Measurements from ENCODE around the gene INPP5J.

INPP5J gene

DNA sequence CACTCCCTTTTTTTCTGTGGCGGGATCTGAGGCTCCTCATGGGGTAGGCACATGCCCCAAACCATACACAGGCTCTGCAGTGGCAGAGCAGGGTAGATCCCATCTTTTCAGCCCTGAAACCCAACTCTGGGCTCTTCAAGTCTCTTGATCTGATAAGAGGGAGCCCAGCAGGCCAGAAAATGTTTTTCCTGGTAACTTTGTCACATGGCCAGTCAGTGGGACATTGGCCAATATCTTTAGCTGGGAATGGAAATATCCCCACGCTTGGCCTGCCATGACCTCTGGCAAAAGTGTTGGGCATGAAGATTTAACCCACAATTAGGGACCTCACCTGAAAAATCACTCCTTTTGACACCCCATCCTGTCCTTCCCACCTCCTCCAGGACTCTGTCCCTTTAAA, 8.1 kb downstream of the INPP5J start:
- POLR2A ChIA-PET, result no interaction called here

DNA sequence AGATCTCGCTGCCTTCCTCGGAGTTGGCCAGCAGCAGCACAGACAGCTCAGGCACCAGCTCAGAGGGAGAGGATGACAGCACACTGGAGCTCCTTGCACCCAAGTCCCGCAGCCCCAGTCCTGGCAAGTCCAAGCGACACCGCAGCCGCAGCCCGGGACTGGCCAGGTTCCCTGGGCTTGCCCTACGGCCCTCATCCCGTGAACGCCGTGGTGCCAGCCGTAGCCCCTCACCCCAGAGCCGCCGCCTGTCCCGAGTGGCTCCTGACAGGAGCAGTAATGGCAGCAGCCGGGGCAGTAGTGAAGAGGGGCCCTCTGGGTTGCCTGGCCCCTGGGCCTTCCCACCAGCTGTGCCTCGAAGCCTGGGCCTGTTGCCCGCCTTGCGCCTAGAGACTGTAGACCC, 11.1 kb downstream of the INPP5J start:
- TF ChIP-seq, protein P1, sequence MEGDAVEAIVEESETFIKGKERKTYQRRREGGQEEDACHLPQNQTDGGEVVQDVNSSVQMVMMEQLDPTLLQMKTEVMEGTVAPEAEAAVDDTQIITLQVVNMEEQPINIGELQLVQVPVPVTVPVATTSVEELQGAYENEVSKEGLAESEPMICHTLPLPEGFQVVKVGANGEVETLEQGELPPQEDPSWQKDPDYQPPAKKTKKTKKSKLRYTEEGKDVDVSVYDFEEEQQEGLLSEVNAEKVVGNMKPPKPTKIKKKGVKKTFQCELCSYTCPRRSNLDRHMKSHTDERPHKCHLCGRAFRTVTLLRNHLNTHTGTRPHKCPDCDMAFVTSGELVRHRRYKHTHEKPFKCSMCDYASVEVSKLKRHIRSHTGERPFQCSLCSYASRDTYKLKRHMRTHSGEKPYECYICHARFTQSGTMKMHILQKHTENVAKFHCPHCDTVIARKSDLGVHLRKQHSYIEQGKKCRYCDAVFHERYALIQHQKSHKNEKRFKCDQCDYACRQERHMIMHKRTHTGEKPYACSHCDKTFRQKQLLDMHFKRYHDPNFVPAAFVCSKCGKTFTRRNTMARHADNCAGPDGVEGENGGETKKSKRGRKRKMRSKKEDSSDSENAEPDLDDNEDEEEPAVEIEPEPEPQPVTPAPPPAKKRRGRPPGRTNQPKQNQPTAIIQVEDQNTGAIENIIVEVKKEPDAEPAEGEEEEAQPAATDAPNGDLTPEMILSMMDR (IDR thresholded peaks at IDR 0.05; ENCODE audit: control extremely low read depth, extremely low read depth, low read depth, missing control alignments), result no peak
- no peak for DNase-seq (ENCODE audit: extremely low spot score)
- ChIA-PET CTCF (no interaction called here), POLR2A (no interaction called here)

More for the DNA sequence above, 8.1 kb downstream of the INPP5J start:
- TF ChIP-seq, protein P1 (IDR thresholded peaks at IDR 0.05; ENCODE audit: control extremely low read depth, extremely low read depth, low read depth, missing control alignments), result no peak
- CTCF ChIA-PET, result no interaction called here
- DNase-seq (ENCODE audit: extremely low spot score), result no peak

DNA sequence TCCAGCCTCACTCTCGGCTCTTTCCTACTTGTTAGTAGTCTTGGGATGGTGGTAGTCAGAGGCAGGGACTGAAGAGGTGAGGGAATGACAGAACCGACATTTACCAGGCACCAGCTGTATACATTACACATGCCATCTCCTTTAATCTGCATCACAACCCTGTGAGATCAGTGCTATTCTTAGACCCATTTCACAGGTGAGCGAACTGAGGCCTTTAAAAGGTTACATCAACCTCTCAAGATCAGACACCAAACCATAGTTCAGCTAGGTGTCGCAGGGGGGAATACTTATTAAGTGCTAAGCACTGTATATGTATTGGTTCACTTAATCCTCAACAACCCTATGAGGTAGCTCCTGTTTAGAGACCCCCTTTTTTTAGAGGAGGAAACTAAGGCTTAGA, 11.9 kb downstream of the INPP5J start:
- POLR2A ChIA-PET, result no interaction called here

DNA sequence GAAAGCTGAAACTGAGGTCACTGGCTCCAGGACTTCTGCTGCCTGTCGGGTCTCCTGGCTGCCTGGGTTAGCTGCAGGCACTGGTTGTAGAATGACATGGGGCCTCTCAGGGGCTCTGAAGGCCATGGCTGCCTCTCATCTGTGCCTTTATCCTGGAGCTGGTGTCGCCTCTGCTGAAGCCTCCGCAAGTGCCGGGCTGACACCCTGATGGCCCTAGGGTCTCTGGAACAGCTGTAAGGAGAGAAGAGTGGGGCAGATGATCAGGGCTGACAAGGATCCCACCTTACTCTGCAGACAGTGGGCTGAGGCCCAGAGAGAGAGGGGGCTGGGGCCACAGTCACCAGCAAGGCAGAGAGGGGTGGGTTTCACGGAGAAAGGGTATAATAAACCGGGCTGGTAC, 12.9 kb downstream of the INPP5J start:
- ChIA-PET POLR2A (no interaction called here), CTCF (interaction anchor here (1.1 to 1.6 kb wide), 5 partner anchors 13 to 178 kb away, joined by 3 read pairs; partner anchors contain the start of genes PIK3IP1 and SELENOM)
- TF ChIP-seq, protein P1 (IDR thresholded peaks at IDR 0.05; ENCODE audit: control extremely low read depth, extremely low read depth, low read depth, missing control alignments), result no peak
- no peak for DNase-seq (ENCODE audit: extremely low spot score)

More for the DNA sequence above, 11.9 kb downstream of the INPP5J start:
- no peak for DNase-seq (ENCODE audit: extremely low spot score)
- TF ChIP-seq, protein P1 (IDR thresholded peaks at IDR 0.05; ENCODE audit: control extremely low read depth, extremely low read depth, low read depth, missing control alignments), result no peak
- CTCF ChIA-PET, result interaction anchor here (1.0 to 1.6 kb wide), 3 partner anchors 15 to 179 kb away, joined by 3 to 4 read pairs (median 3); partner anchors contain the start of gene PIK3IP1

DNA sequence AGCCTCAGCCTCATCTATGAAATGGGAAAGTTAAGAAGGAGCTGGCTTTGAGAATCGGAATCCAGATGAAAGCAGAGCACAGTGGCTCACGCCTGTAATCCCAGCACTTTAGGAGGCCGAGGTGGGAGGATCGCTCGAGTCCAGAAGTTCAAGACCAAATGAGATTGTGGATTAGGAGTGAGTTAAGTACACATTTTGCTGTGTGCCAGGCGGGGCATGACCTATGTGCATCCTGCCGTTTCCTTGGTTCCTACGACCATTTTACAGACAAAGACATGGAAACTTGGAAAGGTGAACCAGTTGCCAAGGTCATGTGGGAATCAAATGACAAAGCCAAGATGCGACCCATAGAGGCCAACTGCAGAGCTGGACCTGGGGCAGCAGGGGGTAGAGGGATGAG, 13.4 kb downstream of the INPP5J start:
- ChIA-PET POLR2A (no interaction called here), CTCF (interaction anchor here (1.1 to 1.3 kb wide), 3 partner anchors 12 to 94 kb away, joined by 3 read pairs; partner anchors contain the start of gene SELENOM)
- DNase-seq (ENCODE audit: extremely low spot score), result no peak
- TF ChIP-seq, protein P1 (IDR thresholded peaks at IDR 0.05; ENCODE audit: control extremely low read depth, extremely low read depth, low read depth, missing control alignments), result no peak

DNA sequence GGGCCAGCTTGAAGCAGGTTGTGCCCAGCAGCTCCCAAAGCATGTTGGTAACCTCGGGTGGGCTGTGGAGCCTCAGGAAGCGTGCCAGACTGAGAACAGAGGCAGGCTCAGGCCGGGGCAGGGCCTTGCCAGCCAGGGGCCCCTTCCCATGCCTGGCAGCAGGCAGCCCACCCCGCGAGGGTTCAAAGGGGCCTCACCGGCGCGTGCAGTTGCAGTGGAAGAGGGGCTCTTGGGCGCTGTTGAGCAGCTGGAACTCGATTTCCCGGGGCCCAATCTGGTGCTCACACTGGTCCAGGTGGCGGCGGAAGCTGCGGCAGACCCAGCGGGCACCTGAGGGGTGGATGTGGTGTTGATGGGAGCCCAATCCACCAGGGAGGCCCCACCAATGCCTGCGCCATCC, 13.9 kb downstream of the INPP5J start:
- POLR2A ChIA-PET, result no interaction called here
- no peak for DNase-seq (ENCODE audit: extremely low spot score)
- CTCF ChIA-PET, result no interaction called here
- TF ChIP-seq, protein P1 (IDR thresholded peaks at IDR 0.05; ENCODE audit: control extremely low read depth, extremely low read depth, low read depth, missing control alignments), result no peak

Measured in GM10248 (cell line).